T1000 (cell line): ENCODE measurements around the gene STK35.

Source experiments
- DNase-seq: peaks from one replicate; lab custom pipeline; 2025; ENCODE audit warnings: mixed read lengths; lab: John Stamatoyannopoulos, UW

Gene STK35

GRCh38 chr20:2136275-2136674 lies 34.6 kb downstream of the STK35 start:
- no peak for DNase-seq

- peak; percentile 74 for DNase-seq
Measured at GRCh38 chr20:2137552-2138201, 36.0 kb downstream of the STK35 start.

- DNase-seq: no peak
Measured at GRCh38 chr20:2138396-2138795, 36.8 kb downstream of the STK35 start.

- no peak for DNase-seq
Measured at GRCh38 chr20:2139250-2139649, 37.6 kb downstream of the STK35 start.

DNA sequence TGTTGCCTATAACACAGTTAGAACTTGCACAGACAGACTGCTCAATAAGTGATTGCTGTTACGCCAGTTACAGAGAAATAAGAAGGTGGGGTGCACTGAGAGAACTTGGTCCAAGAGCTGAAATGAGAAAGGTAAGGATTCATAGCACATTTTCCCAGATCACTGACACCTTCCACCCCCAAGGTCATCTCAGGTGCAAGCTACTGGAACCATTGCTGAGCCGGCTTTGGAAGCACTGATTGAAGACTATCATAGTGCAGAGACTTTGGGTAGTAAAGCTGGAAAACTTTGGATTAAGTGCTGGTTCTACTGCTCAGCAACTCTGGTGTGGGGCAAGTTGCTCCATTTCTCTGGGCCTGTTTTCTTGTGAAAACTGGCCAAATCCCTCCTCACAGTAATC lies 38.1 kb downstream of the STK35 start:
- no peak for DNase-seq

DNA sequence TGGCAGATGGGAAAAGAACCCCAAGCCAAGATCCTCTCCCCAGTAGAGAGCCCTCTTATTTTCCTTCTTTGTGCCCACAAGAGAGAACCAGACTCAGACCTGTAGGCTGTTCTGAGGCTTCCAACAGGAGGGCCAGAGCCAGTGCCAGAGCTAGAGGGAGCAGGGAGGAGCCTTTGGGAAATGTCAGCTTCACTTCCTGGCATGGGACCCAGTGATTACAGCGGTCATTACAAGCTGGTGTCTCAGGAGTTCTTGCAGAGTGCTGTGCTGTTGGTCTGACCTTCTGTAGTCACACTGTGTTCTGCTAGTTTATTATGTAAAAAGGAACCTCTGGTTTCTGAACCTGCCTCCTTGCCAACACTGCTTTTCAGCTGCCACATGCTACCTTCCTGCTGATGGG lies 38.9 kb downstream of the STK35 start:
- no peak for DNase-seq

DNA sequence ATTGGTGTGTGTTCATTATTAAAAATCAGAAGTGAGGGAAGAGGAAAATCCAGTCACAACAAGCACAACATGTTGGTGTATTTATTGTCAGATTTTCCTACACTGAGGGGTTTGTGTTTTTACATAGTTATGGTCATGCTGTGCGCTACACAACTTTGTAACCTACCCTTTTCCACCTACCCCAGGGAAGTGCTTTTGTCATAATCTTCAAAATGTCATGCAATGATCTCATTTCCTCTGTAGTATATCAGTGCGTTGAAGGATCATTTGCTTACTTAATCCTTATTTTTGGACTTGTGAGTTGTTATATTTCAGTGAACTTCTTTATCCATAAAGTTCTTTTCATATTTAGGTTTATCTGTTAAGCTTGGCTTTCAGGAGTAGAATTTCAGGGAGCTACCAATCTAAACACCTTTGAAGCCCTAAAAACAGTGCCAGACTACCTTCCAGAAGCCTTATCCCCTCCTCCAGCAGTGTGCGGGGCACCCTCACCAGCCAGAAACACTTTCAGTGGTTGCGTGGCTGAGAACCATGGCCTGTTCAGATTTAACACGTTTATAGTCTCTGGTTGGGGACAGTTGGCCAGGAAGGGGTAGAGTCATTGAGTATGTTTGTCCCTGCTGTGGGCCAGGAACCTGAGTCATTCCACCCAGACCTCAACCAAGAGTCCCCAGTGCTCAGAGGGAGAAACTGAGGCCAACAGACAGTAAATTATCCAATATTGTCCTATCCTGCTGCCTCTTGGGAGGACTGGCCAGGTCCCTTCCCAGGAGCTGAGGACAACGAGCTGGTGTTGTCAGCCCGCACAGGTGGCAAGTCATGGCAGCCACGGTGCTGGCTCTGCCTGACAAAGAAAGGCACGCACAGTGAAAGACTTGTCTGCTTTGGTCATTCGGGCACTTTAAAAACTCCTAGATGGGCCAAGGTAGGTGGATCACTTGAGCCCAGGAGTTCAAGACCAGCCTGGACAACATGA lies 40.3 kb downstream of the STK35 start:
- no peak for DNase-seq

- DNase-seq: no peak
Measured at GRCh38 chr20:2142649-2143048, 41.0 kb downstream of the STK35 start.

DNA sequence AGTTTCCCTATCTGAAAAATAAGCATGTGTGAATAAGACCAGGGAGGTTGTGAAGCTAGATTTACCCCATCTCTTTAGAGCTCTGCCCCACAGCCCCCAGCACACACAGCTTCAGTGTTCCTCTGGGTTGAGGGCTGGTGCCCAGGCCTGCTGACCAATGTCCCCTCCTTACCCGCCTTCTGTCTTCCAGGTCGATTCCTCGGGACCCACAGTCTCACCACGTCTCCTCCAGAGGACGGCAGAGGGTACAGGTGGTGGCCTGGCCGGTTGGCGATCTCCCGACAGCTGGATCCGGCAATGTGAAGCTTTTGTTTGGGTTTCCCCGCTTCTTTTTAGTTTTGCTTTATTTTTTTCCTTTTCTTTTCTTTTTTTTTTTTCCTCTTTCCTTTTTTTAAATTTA lies 42.0 kb downstream of the STK35 start:
- no peak for DNase-seq

- no peak for DNase-seq
Measured at GRCh38 chr20:2144850-2145249, 43.2 kb downstream of the STK35 start.

- no peak for DNase-seq
Measured at GRCh38 chr20:2145376-2145775, 43.7 kb downstream of the STK35 start.

DNA sequence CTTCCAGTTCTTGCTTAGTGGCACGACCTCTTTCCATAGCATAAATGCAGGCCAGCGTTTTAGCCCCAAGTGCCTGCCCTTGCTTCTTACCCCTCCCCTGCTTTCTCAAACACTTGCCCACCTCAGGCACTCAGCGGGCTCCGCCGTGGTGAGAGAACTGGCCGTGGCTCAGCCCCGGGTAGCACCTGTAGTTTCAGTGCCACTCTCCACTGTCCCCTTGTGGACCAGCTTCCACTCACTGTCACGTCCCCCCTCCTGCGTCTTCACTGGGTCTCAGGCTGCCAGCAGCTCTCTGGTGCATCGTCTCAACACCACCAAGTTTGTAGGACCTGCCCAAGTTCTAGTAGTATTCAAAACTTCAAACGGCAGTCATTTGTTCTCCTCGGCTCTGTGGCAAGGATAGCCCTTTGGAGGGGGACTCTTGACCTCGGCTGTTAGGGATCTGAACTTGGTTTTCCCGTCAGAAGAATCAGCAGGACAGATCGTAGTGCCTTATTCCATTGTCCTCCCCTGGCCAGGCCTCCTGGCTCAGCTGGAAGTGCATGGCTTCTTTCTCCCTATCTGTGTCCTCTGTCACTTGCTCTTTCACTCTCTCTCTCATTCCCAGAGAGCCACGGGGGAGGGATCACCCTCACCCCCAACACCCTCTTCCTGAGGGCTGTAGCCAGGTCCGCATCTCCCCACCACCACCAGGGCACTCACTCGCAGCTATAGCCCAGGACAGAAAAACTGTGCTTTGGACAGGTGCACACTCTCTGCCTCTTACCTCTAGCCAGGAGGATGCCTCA lies 44.6 kb downstream of the STK35 start:
- DNase-seq: no peak

GRCh38 chr20:2149507-2149906 lies 47.9 kb downstream of the STK35 start:
- DNase-seq: no peak

- DNase-seq: no peak
Measured at GRCh38 chr20:2150660-2151059, 49.0 kb downstream of the STK35 start.

DNA sequence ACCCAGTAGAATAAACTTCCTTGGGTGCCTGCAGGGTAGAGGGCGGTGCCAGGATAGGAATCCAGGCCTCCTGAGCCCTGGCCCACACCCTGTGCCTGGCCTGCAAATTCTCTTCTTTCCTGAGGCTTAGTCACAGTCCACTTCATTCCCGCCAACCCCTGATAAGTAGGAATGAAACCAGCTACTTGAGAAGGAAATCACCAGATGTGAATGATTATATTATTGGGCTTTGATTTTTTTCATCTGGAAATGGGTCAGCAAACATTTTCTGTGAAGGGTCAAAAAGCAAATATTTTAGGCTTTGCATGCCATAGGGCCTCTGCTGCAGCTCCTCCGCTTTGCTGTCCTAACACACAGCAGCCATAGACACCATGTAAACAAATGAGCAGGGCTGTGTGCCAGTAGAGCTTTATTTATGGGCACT lies 50.2 kb downstream of the STK35 start:
- DNase-seq: no peak

GRCh38 chr20:2152317-2152716 lies 50.7 kb downstream of the STK35 start:
- no peak for DNase-seq

DNA sequence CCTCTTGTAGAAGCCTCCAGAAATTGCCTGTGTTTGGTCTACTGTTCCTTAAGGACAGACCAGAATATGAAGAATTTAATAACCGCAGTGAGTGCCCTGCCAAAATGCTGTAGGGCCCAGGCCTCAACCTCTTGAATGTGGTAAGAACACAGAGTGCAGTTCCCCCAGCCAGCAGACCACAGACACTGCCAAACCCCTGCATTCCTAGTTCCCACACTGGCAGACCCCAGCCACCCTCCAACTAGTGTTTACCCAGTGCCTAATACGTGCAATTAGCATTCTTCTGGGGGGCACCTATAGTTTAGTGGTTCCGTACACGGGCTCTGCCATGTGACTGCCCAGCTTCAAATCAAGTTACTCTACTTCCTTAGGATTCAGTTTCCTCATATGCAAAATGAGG lies 51.7 kb downstream of the STK35 start:
- no peak for DNase-seq

GRCh38 chr20:2156224-2156623 lies 54.6 kb downstream of the STK35 start:
- DNase-seq: no peak

GRCh38 chr20:2156666-2157624 lies 55.3 kb downstream of the STK35 start:
- no peak for DNase-seq

GRCh38 chr20:2162125-2162822 lies 60.6 kb downstream of the STK35 start:
- DNase-seq: no peak

DNA sequence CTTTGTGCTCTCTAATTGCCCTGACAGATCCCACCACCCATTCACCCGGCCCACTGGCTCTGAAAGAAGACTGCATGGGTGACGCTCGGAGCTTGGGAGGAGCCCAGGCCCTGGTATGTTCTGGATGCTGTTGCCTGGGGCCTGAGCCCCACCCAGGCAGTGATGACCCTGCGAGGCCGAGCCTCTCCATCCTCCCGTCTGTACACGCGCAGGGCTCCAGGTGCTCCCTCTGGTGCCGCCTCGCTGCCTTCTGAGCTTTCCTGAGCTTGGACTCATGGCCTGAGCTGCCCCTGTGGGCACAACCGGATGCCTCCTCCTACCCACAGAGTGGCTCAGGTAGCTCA lies 61.2 kb downstream of the STK35 start:
- no peak for DNase-seq
